ENCODE data around the gene SRPX.
A peak's percentile ranks its signal among the peaks of the same experiment; 100 is the strongest.

Gene SRPX

DNA sequence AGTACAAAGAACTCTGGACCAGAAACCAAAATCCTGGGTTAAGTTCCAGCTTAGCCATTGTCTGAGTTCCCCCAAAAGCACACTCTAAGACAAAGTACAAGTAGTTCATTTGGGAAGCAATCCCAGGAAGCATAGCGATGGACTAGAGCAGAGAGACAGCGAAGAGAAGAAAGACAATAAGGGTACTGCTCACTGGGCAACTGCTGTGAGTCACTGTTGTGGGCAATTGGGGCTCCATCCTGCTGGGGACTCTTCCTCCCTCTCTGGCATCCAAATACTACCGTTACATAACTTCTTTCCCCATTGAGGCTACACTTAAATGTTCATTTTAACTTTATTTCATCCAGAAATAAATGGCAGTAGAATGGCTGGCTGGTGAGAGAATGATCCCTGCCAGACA lies 14.1 kb downstream of the SRPX start:
- DNase-seq, result no peak

- DNase-seq, result no peak
Measured at GRCh38 chrX:38206036-38206435, 14.6 kb downstream of the SRPX start.

GRCh38 chrX:38205039-38205438 lies 15.6 kb downstream of the SRPX start:
- no peak for DNase-seq

GRCh38 chrX:38192007-38192810 lies 28.5 kb downstream of the SRPX start:
- peak; percentile 10 for DNase-seq

DNA sequence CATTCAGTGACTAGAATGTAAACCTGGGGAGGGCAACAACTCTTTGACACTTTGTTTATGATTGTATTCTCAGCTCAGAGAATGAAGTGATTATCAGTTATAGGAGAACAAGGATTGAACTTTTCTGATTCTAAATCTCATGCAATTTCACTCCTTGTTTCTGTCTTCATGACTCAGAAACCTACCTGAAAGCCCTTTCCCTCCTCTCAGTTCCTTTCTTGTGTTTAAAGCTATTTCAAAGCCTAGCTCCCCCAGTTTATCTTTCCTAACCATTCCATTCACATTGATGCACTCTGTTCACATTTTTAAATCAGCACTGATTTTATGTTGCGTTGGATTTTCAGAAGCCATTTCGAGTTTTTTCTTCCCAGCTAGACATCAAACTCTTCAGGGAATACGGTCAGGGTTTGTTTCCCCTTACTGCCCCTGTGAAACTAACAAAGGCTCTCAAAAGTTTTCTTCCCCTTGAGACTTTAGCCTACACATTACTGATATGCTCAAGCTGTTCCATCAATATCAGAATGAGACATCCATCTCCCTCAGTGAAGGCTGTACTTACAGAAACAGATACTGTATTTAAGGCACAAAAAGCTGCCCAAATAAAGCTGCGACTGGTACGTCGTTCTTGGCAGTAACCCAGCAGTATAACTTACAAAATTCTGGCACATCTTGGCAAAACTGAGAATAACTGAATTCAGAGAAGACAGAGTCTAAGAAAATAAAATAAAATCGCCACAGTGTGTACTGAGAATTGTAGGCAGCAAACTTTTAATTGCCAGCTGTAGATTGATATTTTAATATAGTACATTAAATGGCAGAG lies 31.0 kb downstream of the SRPX start:
- DNase-seq, result no peak

DNA sequence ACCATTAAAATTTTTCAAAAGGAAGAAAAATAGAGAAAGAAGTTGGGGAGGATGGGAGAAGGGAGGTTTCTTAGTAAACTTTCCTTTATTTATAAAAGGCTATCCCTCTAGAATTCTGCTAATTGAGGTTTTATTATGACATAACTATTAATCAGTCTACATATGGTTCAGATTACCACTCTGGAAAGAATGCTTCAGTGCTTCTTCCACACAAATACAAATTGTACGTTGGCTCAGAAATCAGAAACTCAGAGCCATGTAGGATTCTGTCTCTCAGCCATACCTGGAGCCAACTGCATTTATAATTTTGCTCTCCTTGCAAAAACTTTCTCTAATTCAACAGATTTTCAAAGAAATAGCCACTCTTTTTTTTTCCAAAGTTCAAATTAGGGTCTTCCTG lies 37.1 kb downstream of the SRPX start:
- no peak for DNase-seq

- DNase-seq, result no peak
Measured at GRCh38 chrX:38181357-38181756, 39.3 kb downstream of the SRPX start.

GRCh38 chrX:38178396-38178795 lies 42.3 kb downstream of the SRPX start:
- no peak for DNase-seq

DNA sequence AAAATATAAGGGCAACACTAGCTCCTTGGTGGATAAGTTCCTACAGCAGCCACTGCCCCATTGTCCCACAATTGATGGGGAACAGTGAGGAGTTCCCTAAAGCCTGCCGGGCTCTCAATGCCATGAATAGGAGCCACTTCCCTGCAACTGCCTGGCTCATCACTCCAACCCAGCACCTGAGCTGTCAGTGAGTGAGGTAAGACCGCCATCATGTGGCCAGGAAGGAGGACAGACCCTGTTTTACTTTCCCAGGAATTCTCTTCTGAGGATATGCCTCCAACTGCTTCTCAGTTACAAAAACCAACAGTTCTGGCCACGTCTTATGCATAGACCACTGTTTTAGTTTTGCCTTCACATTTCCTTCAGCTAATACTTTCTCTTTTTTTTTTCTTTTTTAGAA lies 45.5 kb downstream of the SRPX start:
- peak; percentile 29 for DNase-seq

- no peak for DNase-seq
Measured at GRCh38 chrX:38172596-38172995, 48.1 kb downstream of the SRPX start.

- no peak for DNase-seq
Measured at GRCh38 chrX:38170556-38170955, 50.1 kb downstream of the SRPX start.

DNA sequence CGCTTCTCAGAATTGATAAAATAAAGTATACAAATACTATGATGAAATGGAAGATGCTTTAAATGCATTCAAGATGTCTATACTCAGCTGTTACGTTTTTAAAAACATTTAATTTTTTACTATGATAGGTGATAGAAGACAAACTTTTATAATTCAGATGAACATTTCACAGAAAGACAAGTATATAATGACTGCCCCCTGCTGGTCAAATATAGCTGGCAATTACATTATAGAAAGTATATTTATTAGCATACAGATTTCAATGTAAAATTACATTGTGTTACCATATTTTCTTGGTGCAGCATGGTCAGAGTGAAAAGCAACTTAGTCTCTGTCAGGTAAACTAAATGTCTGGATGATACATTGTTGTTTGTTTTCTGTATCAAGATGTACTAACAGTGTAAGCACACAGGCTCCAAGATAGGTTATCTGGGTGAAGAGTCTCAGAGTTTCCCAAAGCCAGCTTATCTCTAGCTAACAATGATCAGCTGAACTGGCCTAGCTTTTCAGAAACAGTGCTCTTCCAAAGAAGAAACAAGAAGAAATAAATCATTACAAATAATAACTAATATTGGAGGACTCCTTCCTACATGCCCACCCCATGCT lies 54.1 kb downstream of the SRPX start:
- DNase-seq, result peak; percentile 9

- DNase-seq, result no peak
Measured at GRCh38 chrX:38165023-38165422, 55.6 kb downstream of the SRPX start.

DNA sequence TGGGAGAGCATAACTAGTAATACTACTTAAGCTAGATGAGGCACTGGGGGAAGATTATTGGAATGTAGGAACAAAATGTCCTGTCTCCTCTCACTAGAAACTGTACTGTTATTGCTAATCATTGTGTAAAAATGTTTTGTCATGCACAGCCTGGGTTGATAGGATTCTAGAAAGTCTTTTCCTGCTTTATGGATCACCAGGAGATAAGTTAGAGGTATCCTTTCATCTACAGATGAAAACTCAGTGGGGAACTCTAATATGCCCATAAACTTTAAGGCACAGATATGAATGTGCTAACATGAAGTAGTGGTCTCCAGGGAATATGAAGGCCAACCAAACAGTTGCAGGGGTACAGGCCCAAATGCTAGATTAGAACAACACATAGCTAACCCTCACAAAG lies 57.5 kb downstream of the SRPX start:
- no peak for DNase-seq

- no peak for DNase-seq
Measured at GRCh38 chrX:38156838-38157237, 63.8 kb downstream of the SRPX start.

DNA sequence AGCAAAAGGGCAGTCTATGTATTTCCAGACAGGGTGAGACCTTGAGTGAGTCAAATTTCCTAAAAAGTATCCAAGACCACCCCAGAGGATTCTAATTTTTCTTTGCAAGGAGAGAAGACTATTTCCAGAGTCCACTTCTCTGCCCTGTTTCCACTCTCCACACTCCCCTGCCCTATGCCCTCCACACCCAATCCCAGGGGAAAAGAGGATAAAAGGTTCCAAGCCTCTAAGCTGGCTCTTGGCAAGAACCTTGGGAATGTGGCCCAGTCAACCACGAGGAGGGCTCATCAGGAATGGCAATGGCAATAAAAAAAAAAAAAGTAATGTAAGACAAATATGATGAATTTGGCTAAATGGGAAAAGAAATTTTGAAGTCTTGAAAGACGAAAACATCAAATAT lies 65.9 kb downstream of the SRPX start:
- no peak for DNase-seq

GRCh38 chrX:38154340-38154739 lies 66.3 kb downstream of the SRPX start:
- no peak for DNase-seq

DNA sequence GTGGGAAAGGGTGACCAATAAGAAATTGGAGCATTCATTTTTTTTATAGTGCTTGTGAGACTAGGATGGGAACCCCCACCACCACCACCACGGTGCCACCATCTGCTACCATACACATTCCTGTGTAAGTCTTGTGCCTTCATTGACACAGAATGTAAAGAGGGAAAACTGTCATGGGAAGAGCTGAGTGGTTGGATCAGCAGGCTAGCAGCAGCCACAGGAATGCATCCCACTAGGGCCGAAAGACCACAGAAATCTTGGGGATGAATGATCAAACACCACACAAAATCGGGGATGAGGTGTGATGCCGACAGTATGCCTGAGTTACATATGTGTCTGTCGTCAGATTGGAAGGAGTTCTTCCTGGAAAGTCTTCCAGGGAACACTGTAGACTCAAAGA lies 69.2 kb downstream of the SRPX start:
- no peak for DNase-seq

- no peak for DNase-seq
Measured at GRCh38 chrX:38150993-38151392, 69.7 kb downstream of the SRPX start.

DNA sequence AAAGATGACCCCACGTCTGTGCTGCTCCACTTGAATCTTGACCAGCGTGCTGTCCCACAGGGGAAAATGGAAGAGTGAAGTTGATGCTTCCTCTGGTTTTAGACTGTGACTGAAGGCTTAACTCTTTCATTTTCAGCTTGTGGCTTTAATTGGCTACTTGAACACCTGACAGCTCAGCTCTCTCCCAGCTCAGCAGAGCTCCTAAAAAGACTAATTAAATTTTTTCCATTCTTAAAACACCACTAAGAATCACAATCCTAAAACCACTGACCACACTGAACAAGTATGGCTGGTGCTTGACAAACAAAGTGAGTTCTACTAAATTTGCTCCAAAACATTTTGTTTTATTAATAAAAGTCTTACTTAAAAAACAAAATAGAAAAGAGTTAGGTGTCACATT lies 71.7 kb downstream of the SRPX start:
- DNase-seq, result no peak

DNA sequence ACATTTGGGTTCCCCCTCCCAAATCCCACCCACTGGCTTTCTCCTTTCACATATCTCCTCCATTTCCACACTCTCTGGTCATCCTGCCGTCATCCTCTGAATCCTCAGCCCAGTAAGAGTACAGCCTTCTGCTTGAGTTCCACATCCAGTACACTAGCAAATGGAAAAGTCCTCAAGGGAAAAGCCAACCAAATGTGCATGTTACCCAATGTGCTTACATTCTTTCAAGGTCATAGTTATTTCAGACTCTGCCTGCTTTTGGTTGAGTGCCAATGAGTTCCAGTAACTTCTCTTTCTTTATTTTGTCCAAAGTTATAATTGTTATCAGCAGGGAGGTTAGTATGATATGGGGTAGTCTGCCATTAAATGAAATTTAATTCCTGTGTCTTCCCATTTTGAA lies 78.1 kb downstream of the SRPX start:
- DNase-seq, result no peak

GRCh38 chrX:38138900-38139299 lies 81.8 kb downstream of the SRPX start:
- no peak for DNase-seq

- no peak for DNase-seq
Measured at GRCh38 chrX:38138157-38138891, 82.3 kb downstream of the SRPX start.
